Loucy (cell line): ENCODE measurements around the gene ZCRB1.

ENCODE experiments used
- H2AFZ ChIP-seq: fragments of 200-600 bp; sonication (generic); 2 replicates; pipeline ENCODE4 v1.6.0; 2016; ENCODE audit warnings: antibody characterized with exemption, mild to moderate bottlenecking, low read length, moderate library complexity
- H3F3A ChIP-seq: fragments of 200-600 bp; 2 replicates; pipeline ENCODE4 v1.6.0; 2016; ENCODE audit warnings: antibody characterized with exemption, low read depth, mild to moderate bottlenecking
- H3K27me3 ChIP-seq: fragments of 200-600 bp; sonication (generic); 2 replicates; pipeline ENCODE4 v1.6.1; 2014; ENCODE audit warnings: low read length, mild to moderate bottlenecking; ENCODE audit not compliant: insufficient read depth, poor library complexity, severe bottlenecking
- H3K36me3 ChIP-seq: fragments of 200-600 bp; sonication (generic); 2 replicates; pipeline ENCODE4 v1.6.1; 2016; ENCODE audit warnings: low read length; ENCODE audit not compliant: insufficient read depth
- H3K4me1 ChIP-seq: fragments of 200-600 bp; sonication (generic); 2 replicates; pipeline ENCODE4 v1.5.1; 2014; ENCODE audit warnings: low read length, mild to moderate bottlenecking; ENCODE audit not compliant: insufficient read depth, poor library complexity, severe bottlenecking
- H3K4me2 ChIP-seq: fragments of 200-600 bp; sonication (generic); 2 replicates; pipeline ENCODE4 v1.6.0; 2014; ENCODE audit warnings: antibody characterized with exemption, low read length, low read depth, mild to moderate bottlenecking; ENCODE audit not compliant: poor library complexity, severe bottlenecking
- H3K4me3 ChIP-seq: fragments of 200-600 bp; sonication (generic); 2 replicates; pipeline ENCODE4 v1.5.1; 2014; ENCODE audit warnings: low read length, mild to moderate bottlenecking, mixed read lengths; ENCODE audit not compliant: poor library complexity, severe bottlenecking
- H3K79me2 ChIP-seq: fragments of 200-600 bp; sonication (generic); 2 replicates; pipeline ENCODE4 v1.6.1; 2014; ENCODE audit warnings: low read length; ENCODE audit not compliant: insufficient read depth
- H3K9ac ChIP-seq: fragments of 200-600 bp; sonication (generic); 2 replicates; pipeline ENCODE4 v1.6.0; 2014; ENCODE audit warnings: mild to moderate bottlenecking, low read depth, low read length, moderate library complexity; ENCODE audit not compliant: poor library complexity, severe bottlenecking
- H3K9me2 ChIP-seq: fragments of 200-600 bp; sonication (generic); replicated peaks from 2 replicates; pipeline ENCODE4 v1.6.1; 2016; ENCODE audit warnings: low read depth, low read length, mixed read lengths
- H3K9me3 ChIP-seq: fragments of 200-600 bp; sonication (generic); 2 replicates; pipeline ENCODE4 v1.6.1; 2014; ENCODE audit warnings: mild to moderate bottlenecking, antibody characterized with exemption, low read length, low read depth; ENCODE audit not compliant: insufficient read depth
- H4K20me1 ChIP-seq: fragments of 200-600 bp; sonication (generic); 2 replicates; pipeline ENCODE4 v1.6.0; 2014; ENCODE audit warnings: antibody characterized with exemption, low read length, mild to moderate bottlenecking; ENCODE audit not compliant: insufficient read depth, poor library complexity, severe bottlenecking
- CTCF ChIP-seq: fragments of 200-600 bp; sonication (generic); conservative IDR thresholded peaks from 2 replicates; pipeline ENCODE4 v1.5.1; 2014; ENCODE audit warnings: mild to moderate bottlenecking, antibody characterized with exemption, low read length
- EZH2phosphoT487 ChIP-seq: fragments of 200-600 bp; IDR thresholded peaks from 2 replicates; pipeline ENCODE4 v1.6.1; 2018; ENCODE audit warnings: antibody characterized with exemption, mild to moderate bottlenecking, moderate library complexity, borderline replicate concordance

The ZCRB1 gene

DNA sequence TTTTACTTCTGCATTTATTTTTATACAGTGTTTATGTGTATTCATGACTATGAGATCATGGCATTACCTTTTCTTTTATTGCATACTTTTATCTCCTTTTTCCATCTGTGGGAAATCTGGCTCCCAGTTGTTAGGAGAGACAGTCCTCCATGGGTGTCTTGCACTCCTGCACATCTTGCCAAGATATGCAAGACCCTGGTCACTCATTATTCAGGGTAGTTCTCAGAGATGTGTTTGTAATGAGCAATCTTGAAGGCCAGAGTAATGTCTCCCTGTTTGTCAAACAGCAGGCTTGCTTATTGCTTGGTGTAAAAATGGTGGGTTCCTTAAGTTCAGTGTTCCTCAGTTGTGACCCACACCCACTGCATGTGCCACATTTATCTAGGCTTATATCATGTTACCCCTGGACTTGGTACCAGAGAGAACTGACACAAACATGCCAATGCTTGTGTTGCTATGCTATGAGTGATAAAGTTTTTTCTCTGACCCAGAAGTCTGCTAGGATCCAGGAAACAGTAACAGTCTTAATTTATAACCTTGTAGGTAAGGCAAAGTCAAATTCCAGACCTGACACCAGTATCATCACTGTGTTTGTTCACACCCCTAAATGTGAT is 36.9 kb upstream of the ZCRB1 start:
- Histone ChIP-seq H4K20me1 (no peaks in the 10 kb centered on the region), H3F3A (no peaks in the 10 kb centered on the region), H3K79me2 (peaks cover 48% of the 10 kb centered on the region), H3K9me3 (no peaks in the 10 kb centered on the region), H3K9me2 (no peaks in the 10 kb centered on the region), H3K4me2 (no peak overlapping the region), H2AFZ (no peak overlapping the region), H3K36me3 (peaks cover 17% of the 10 kb centered on the region; the same call in 1 of the 2 replicates), H3K27me3 (no peaks in the 10 kb centered on the region), H3K4me3 (no peak overlapping the region), H3K4me1 (no peaks in the 10 kb centered on the region), H3K9ac (no peak overlapping the region)
- no peak for TF ChIP-seq CTCF
- TF ChIP-seq EZH2phosphoT487, result no peak

DNA sequence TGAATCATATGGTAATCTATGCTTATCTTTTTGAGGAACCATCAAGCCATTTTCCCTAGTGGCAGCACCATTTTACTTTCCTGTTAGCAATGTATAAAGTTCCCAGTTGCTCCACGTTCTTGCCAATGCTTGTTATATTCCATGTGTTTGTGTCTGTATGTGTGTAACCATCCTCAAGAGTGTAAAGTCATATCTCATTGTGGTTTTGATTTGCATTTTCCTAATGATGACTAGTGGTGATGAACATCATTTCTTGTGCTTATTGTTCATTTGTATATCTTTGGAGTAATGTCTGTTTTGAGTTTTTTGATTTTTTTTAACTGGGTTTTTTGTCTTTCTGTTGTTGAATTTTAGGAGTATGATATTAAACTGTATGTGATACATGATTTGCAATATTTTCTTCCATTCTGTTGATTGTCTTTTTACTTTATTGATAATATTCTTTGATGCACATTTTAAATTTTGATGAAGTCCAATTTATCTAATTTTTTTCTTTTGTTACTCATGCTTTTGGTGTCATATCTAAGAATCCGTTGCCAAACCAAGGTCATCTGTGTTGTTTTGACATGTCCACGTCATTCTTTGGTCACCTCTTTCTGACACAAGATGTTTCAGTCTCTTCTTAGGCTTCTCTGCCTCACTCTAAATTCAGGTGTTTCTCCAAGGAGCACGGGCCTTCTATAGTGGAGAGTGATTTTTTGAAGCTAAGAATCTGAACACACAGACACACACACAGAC is 36.2 kb upstream of the ZCRB1 start:
- TF ChIP-seq EZH2phosphoT487 (no peak), CTCF (no peak)
- Histone ChIP-seq H4K20me1 (no peaks in the 10 kb centered on the region), H3K36me3 (peaks cover 22% of the 10 kb centered on the region; the same call in 1 of the 2 replicates), H3K4me2 (no peak overlapping the region), H3K27me3 (no peaks in the 10 kb centered on the region), H3K79me2 (peaks cover 47% of the 10 kb centered on the region), H3F3A (no peaks in the 10 kb centered on the region), H3K9ac (no peak overlapping the region), H3K9me2 (no peaks in the 10 kb centered on the region), H3K9me3 (no peaks in the 10 kb centered on the region), H3K4me1 (no peaks in the 10 kb centered on the region), H3K4me3 (no peak overlapping the region), H2AFZ (no peak overlapping the region)

GRCh38 chr12:42360747-42361403 is 35.0 kb upstream of the ZCRB1 start:
- Histone ChIP-seq H3F3A (no peaks in the 10 kb centered on the region), H3K9me3 (no peaks in the 10 kb centered on the region), H3K27me3 (no peaks in the 10 kb centered on the region), H3K9me2 (no peaks in the 10 kb centered on the region), H3K36me3 (peaks cover 34% of the 10 kb centered on the region; the same call in 1 of the 2 replicates), H3K4me1 (no peaks in the 10 kb centered on the region), H3K4me3 (no peak overlapping the region), H3K4me2 (no peak overlapping the region), H3K79me2 (peaks cover 40% of the 10 kb centered on the region), H4K20me1 (no peaks in the 10 kb centered on the region), H3K9ac (no peak overlapping the region), H2AFZ (no peak overlapping the region)
- TF ChIP-seq EZH2phosphoT487 (no peak), CTCF (no peak)
